NCI-H2227 (cell line): ENCODE measurements around the gene LEP.
"Not testable (repeated sequence)": the region's sequence is repeated elsewhere in the genome, so short reads cannot be mapped to it uniquely, and the experiment has no call there.

Source experiments
- DNase-seq: peaks from one replicate; lab custom pipeline; 2025; ENCODE audit not compliant: unreplicated experiment; lab: John Stamatoyannopoulos, UW

LEP gene

GRCh38 chr7:128210590-128211570 is 30.2 kb upstream of the LEP start:
- no peak for DNase-seq

- no peak for DNase-seq
Observed at GRCh38 chr7:128211626-128212025, 29.5 kb upstream of the LEP start.

GRCh38 chr7:128214463-128214862 is 26.6 kb upstream of the LEP start:
- no peak for DNase-seq

- DNase-seq, result no peak
Observed at GRCh38 chr7:128215281-128215680, 25.8 kb upstream of the LEP start.

GRCh38 chr7:128215739-128216138 is 25.3 kb upstream of the LEP start:
- DNase-seq, result no peak

- no peak for DNase-seq
Observed at GRCh38 chr7:128217030-128217805, 23.9 kb upstream of the LEP start.

- DNase-seq, result no peak
Observed at GRCh38 chr7:128217967-128218652, 23.0 kb upstream of the LEP start.

- DNase-seq, result no peak
Observed at GRCh38 chr7:128219636-128220035, 21.4 kb upstream of the LEP start.

GRCh38 chr7:128221929-128222403 is 19.1 kb upstream of the LEP start:
- DNase-seq, result no peak

GRCh38 chr7:128226132-128226980 is 14.7 kb upstream of the LEP start:
- DNase-seq, result no peak

GRCh38 chr7:128227271-128227670 is 13.8 kb upstream of the LEP start:
- DNase-seq, result no peak

GRCh38 chr7:128231021-128231420 is 10.1 kb upstream of the LEP start:
- DNase-seq, result no peak

- DNase-seq, result no peak
Observed at GRCh38 chr7:128231677-128232076, 9.4 kb upstream of the LEP start.

- DNase-seq, result no peak
Observed at GRCh38 chr7:128233471-128233870, 7.6 kb upstream of the LEP start.

GRCh38 chr7:128234476-128235026 is 6.5 kb upstream of the LEP start:
- DNase-seq, result no peak

- no peak for DNase-seq
Observed at GRCh38 chr7:128235471-128235870, 5.6 kb upstream of the LEP start.

GRCh38 chr7:128236924-128237586 is 4.0 kb upstream of the LEP start:
- DNase-seq, result no peak

GRCh38 chr7:128239146-128239545 is 1.9 kb upstream of the LEP start:
- DNase-seq, result not testable (repeated sequence)

- no peak for DNase-seq
Observed at GRCh38 chr7:128242661-128243060, 1.6 kb downstream of the LEP start.

GRCh38 chr7:128243273-128243672 is 2.2 kb downstream of the LEP start:
- no peak for DNase-seq
